GM23338 (cell line): ENCODE data around the gene RINT1. TPM values are rescaled to one million over a fixed set of nuclear protein-coding genes. Genes with fewer than 3 reads are reported as not detected.
A peak's percentile ranks its signal among the peaks of the same experiment; 100 is the strongest.
"Not testable (repeated sequence)": the region's sequence is repeated elsewhere in the genome, so short reads cannot be mapped to it uniquely, and the experiment has no call there.

Source experiments
- ATAC-seq: fragments of 200-7000 bp; cut with Tn5 transposase; 3 replicates; pipeline ENCODE4 v1.9.1; 2020
- DNase-seq: peaks from one replicate; pipeline ENCODE4 v3.0.0-alpha.2; 2015; ENCODE audit warnings: low spot score
- H2AFZ ChIP-seq: fragments of 200-600 bp; sonication (generic); 2 replicates; pipeline ENCODE4 v1.8.0; 2016; ENCODE audit warnings: antibody characterized with exemption, mild to moderate bottlenecking, moderate library complexity
- H3F3A ChIP-seq: fragments of 200-600 bp; sonication (generic); replicated peaks from 2 replicates; pipeline ENCODE4 v1.8.0; 2017; ENCODE audit warnings: antibody characterized with exemption, mixed run types, low read depth
- H3K27ac ChIP-seq: fragments of 200-600 bp; sonication (generic); 2 replicates; pipeline ENCODE4 v1.6.1; 2016; ENCODE audit warnings: low read depth
- H3K27me3 ChIP-seq: fragments of 200-600 bp; sonication (generic); 2 replicates; pipeline ENCODE4 v1.8.0; 2016; ENCODE audit warnings: mild to moderate bottlenecking, mixed run types, moderate library complexity; ENCODE audit not compliant: insufficient read depth
- H3K36me3 ChIP-seq: fragments of 200-600 bp; sonication (generic); 2 replicates; pipeline ENCODE4 v1.8.0; 2016; ENCODE audit warnings: mild to moderate bottlenecking; ENCODE audit not compliant: insufficient read depth
- H3K4me1 ChIP-seq: fragments of 200-600 bp; sonication (generic); 2 replicates; pipeline ENCODE4 v1.8.0; 2016; ENCODE audit warnings: mild to moderate bottlenecking, moderate library complexity; ENCODE audit not compliant: insufficient read depth
- H3K4me2 ChIP-seq: fragments of 200-600 bp; sonication (generic); 2 replicates; pipeline ENCODE4 v1.7.1; 2017; ENCODE audit warnings: mixed run types
- H3K4me3 ChIP-seq: fragments of 200-600 bp; sonication (generic); 2 replicates; pipeline ENCODE4 v1.6.1; 2016; ENCODE audit warnings: mixed run types
- H3K79me2 ChIP-seq: fragments of 200-600 bp; sonication (generic); replicated peaks from 2 replicates; pipeline ENCODE4 v1.8.0; 2017; ENCODE audit warnings: mild to moderate bottlenecking; ENCODE audit not compliant: insufficient read depth
- H3K9me2 ChIP-seq: fragments of 200-600 bp; sonication (generic); 2 replicates; pipeline ENCODE4 v1.8.0; 2017; ENCODE audit not compliant: insufficient read depth
- H4K20me1 ChIP-seq: fragments of 200-600 bp; sonication (generic); replicated peaks from 2 replicates; pipeline ENCODE4 v1.8.0; 2017; ENCODE audit warnings: mild to moderate bottlenecking; ENCODE audit not compliant: insufficient read depth
- H3K27ac Mint-ChIP-seq: 2 replicates; pipeline ENCODE4 v1.8.0; 2020; ENCODE audit warnings: inconsistent platforms, mild to moderate bottlenecking, moderate library complexity, mixed read lengths
- H3K27me3 Mint-ChIP-seq: 3 replicates; pipeline ENCODE4 v1.8.0; 2022; ENCODE audit warnings: low read depth, mild to moderate bottlenecking, moderate library complexity, mixed read lengths, inconsistent platforms; ENCODE audit not compliant: insufficient read depth, poor library complexity
- H3K36me3 Mint-ChIP-seq: 3 replicates; pipeline ENCODE4 v1.8.0; 2021; ENCODE audit warnings: low read depth, mild to moderate bottlenecking, inconsistent platforms, moderate library complexity, mixed read lengths
- H3K4me1 Mint-ChIP-seq: 3 replicates; pipeline ENCODE4 v1.8.0; 2020; ENCODE audit warnings: mild to moderate bottlenecking, inconsistent platforms, mixed read lengths
- H3K4me3 Mint-ChIP-seq: 3 replicates; pipeline ENCODE4 v1.8.0; 2021; ENCODE audit warnings: moderate library complexity, mild to moderate bottlenecking, inconsistent platforms, mixed read lengths
- H3K9me3 Mint-ChIP-seq: 3 replicates; pipeline ENCODE4 v1.8.0; 2020; ENCODE audit warnings: moderate library complexity, mild to moderate bottlenecking, inconsistent platforms, mixed read lengths
- CREB1 ChIP-seq: fragments of 250-450 bp; sonication (Bioruptor Pico); IDR thresholded peaks from 2 replicates; pipeline ENCODE4 v1.5.0; 2020; ENCODE audit warnings: low read depth, mild to moderate bottlenecking, moderate library complexity
- ETS1 ChIP-seq: IDR thresholded peaks from 2 replicates; pipeline ENCODE4 v1.6.1; 2016; ENCODE audit warnings: antibody characterized with exemption
- EZH2 ChIP-seq: fragments of 200-600 bp; sonication (generic); IDR thresholded peaks from one replicate; pipeline ENCODE4 v1.8.0; 2017; ENCODE audit warnings: antibody characterized with exemption, mild to moderate bottlenecking, low read depth; ENCODE audit not compliant: unreplicated experiment
- EZH2phosphoT487 ChIP-seq: fragments of 200-600 bp; sonication (generic); IDR thresholded peaks from one replicate; pipeline ENCODE4 v1.8.1; 2018; ENCODE audit warnings: antibody characterized with exemption; ENCODE audit not compliant: unreplicated experiment
- JUNB ChIP-seq: IDR thresholded peaks from one replicate; pipeline ENCODE4 v1.6.1; 2016; ENCODE audit warnings: antibody characterized with exemption; ENCODE audit not compliant: unreplicated experiment
- POLR2AphosphoS5 ChIP-seq: IDR thresholded peaks from 2 replicates; pipeline ENCODE4 v1.6.1; 2016; ENCODE audit warnings: antibody characterized with exemption, low read depth
- ZNF462 ChIP-seq: fragments of 250-450 bp; sonication (Bioruptor Pico); IDR thresholded peaks from 2 replicates; pipeline ENCODE4 v1.5.0; 2020; ENCODE audit warnings: mild to moderate bottlenecking, moderate library complexity
- polyA plus RNA-seq: library from polyadenylated mRNA; unstranded; fragments of >200 nt; fragmentation: Nextera tagmentation; extraction: Ambion mirVana; gene quantifications from 2 replicates; pipeline ENCODE4 v1.2.1, GENCODE V29; 2016
- total RNA-seq: library from RNA; depleted of rRNA; stranded (reverse); fragments of >200 nt; shearing (Covaris generic); gene quantifications from 2 replicates; pipeline ENCODE4 v1.2.3, GENCODE V29; 2014
- TF ChIP-seq, protein P1 (sequence below): IDR thresholded peaks from one replicate; pipeline ENCODE4 v1.6.1; 2018; ENCODE audit warnings: antibody characterized with exemption; ENCODE audit not compliant: unreplicated experiment

Gene RINT1
- total and polyA plus RNA-seq, 2 experiments from 2014 or later, result 18.5 to 31.2 TPM

DNA sequence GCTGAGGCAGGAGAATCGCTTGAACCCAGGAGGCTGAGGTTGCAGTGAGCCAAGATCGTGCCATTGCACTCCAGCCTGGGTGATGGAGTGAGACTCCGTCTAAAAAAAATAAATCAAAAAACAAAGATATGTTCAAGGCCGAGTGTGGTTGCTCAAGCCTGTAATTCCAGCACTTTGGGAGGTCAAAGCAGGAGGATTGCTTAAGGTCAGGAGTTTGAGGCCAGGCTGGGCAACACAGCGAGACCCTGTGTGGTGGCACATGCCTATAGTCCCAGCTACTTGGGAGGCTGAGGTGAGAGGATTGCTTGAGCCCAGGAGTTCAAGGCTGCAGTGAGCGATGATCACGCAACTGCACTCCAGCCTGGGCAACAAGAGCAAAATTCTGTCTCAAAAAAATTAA, 11.4 kb upstream of the RINT1 start:
- Histone ChIP-seq H4K20me1 (peaks cover 28% of the 10 kb centered on the region), H3K4me3 (peak overlapping the region; percentile 98), H3K4me2 (peak overlapping the region; percentile 78), H3K79me2 (peaks cover 60% of the 10 kb centered on the region)
- not testable (repeated sequence) for H3K9me2 ChIP-seq, H3K27ac Mint-ChIP-seq, H3K27me3 Mint-ChIP-seq, H3F3A ChIP-seq, H3K36me3 ChIP-seq, H3K4me1 ChIP-seq, H3K27ac ChIP-seq, H3K9me3 Mint-ChIP-seq, DNase-seq, ATAC-seq, H2AFZ ChIP-seq, H3K27me3 ChIP-seq, H3K4me1 Mint-ChIP-seq
- peaks cover 38% of the 10 kb centered on the region for H3K36me3 Mint-ChIP-seq
- peak overlapping the region; percentile 99 for H3K4me3 Mint-ChIP-seq

GRCh38 chr7:105521027-105521716, 10.8 kb upstream of the RINT1 start:
- Mint-ChIP-seq H3K36me3 (peaks cover 38% of the 10 kb centered on the region), H3K27me3 (peaks cover 7% of the 10 kb centered on the region), H3K4me3 (peak overlapping the region; percentile 99), H3K4me1 (peaks cover 10% of the 10 kb centered on the region; the same call in 2 of the 3 replicates), H3K9me3 (peaks cover 6% of the 10 kb centered on the region; the same call in 2 of the 3 replicates), H3K27ac (peak overlapping the region; percentile 99)
- DNase-seq (peak; percentile 53), ATAC-seq (peak; percentile 44)
- 0 out of 2 replicates have a peak, but pooled peaks cover 5% of the 10 kb centered on the region for H3K27me3 ChIP-seq
- H3K36me3 ChIP-seq, result peaks cover 7% of the 10 kb centered on the region
- H3K4me2 ChIP-seq, result peak overlapping the region; percentile 78
- peak overlapping the region; percentile 87 for H3K27ac ChIP-seq
- TF ChIP-seq, protein P1, sequence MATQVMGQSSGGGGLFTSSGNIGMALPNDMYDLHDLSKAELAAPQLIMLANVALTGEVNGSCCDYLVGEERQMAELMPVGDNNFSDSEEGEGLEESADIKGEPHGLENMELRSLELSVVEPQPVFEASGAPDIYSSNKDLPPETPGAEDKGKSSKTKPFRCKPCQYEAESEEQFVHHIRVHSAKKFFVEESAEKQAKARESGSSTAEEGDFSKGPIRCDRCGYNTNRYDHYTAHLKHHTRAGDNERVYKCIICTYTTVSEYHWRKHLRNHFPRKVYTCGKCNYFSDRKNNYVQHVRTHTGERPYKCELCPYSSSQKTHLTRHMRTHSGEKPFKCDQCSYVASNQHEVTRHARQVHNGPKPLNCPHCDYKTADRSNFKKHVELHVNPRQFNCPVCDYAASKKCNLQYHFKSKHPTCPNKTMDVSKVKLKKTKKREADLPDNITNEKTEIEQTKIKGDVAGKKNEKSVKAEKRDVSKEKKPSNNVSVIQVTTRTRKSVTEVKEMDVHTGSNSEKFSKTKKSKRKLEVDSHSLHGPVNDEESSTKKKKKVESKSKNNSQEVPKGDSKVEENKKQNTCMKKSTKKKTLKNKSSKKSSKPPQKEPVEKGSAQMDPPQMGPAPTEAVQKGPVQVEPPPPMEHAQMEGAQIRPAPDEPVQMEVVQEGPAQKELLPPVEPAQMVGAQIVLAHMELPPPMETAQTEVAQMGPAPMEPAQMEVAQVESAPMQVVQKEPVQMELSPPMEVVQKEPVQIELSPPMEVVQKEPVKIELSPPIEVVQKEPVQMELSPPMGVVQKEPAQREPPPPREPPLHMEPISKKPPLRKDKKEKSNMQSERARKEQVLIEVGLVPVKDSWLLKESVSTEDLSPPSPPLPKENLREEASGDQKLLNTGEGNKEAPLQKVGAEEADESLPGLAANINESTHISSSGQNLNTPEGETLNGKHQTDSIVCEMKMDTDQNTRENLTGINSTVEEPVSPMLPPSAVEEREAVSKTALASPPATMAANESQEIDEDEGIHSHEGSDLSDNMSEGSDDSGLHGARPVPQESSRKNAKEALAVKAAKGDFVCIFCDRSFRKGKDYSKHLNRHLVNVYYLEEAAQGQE, result peak; percentile 4
- no peak for TF ChIP-seq CREB1 (CRISPR knock-in tag)
- no peak for TF ChIP-seq POLR2AphosphoS5
- TF ChIP-seq ETS1, result no peak
- TF ChIP-seq ZNF462 (CRISPR knock-in tag), result no peak
- TF ChIP-seq EZH2phosphoT487, result no peak
- no peak for TF ChIP-seq EZH2
- TF ChIP-seq JUNB, result no peak
- H2AFZ ChIP-seq, result peak overlapping the region; percentile 88
- H3K4me1 ChIP-seq, result 0 out of 2 replicates have a peak, but pooled peaks cover 5% of the 10 kb centered on the region
- no peaks in the 10 kb centered on the region for H3K9me2 ChIP-seq
- peak overlapping the region; percentile 98 for H3K4me3 ChIP-seq
- H3K79me2 ChIP-seq, result peaks cover 54% of the 10 kb centered on the region
- H4K20me1 ChIP-seq, result peaks cover 25% of the 10 kb centered on the region
- H3F3A ChIP-seq, result 0 out of 2 replicates have a peak, but pooled peaks cover 6% of the 10 kb centered on the region
